Stimulated activated CD4-positive, alpha-beta T cell treated with anti-CD3 and anti-CD28 coated beads, TNF-alpha, amount 100 ng/mL, for 48 hours (primary cell): Measurements from ENCODE around the gene DUSP18.
"Not testable (repeated sequence)": the region's sequence is repeated elsewhere in the genome, so short reads cannot be mapped to it uniquely, and the experiment has no call there.

ENCODE experiments used
- DNase-seq, 3 donors: peaks; one replicate each; pipeline ENCODE4 v3.0.0-alpha.2; 2020; ENCODE audit warnings: low read depth in 3 of 3

Gene DUSP18

DNA sequence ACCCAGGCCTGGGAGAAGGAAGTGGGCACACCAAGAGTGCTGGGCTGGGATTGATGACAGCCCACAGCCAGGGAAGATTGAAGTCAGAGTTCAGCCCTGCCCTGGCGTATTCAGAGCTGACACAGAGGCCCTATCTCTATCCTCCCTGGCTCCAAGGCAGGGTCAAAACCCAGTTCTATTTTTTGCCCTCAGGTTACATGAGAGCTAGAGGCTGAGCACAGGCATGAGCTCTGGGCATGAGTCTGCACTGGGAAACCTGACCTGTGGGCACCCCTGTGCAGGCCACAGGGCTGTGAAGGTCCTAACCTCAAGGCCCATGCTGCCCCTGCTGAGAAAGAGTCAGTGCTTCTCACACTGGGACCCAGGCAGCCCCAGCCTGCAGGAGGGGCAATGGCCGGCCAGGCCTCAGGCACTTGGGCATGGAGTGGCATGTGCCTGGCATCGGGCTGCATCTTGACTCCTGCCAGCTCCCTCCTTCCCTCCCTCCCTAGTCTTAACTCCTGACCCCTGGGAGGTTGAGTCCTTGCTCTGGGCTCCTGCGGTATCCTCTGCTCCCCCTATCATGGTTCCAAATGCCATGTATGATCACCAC is 26.7 kb downstream of the DUSP18 start:
- DNase-seq, result no peak

DNA sequence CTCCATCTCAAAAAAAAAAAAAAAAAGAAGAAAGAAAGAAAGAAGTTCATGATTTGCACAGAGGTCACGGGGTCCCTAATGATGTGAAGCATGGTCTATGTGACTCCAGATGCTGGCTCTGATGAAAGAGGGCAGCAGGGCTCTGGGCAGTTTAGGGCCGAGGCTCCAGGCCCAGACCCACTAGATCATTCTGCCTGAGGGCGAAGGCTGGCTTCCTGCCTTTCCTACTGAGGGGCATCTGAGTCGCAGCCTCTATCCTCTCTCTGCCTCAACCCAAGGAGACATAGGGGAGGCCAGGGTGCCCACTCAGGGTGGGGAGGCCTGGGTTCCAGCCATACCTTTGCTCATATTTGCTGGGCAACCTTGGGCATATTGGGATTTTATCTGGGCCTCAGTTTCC is 27.3 kb downstream of the DUSP18 start:
- DNase-seq, result no peak

- no peak for DNase-seq
Observed at GRCh38 chr22:30637701-30638114, 30.0 kb downstream of the DUSP18 start.

GRCh38 chr22:30636226-30637077 is 31.2 kb downstream of the DUSP18 start:
- peak in 1 of 3 donors; percentile 3 for DNase-seq

DNA sequence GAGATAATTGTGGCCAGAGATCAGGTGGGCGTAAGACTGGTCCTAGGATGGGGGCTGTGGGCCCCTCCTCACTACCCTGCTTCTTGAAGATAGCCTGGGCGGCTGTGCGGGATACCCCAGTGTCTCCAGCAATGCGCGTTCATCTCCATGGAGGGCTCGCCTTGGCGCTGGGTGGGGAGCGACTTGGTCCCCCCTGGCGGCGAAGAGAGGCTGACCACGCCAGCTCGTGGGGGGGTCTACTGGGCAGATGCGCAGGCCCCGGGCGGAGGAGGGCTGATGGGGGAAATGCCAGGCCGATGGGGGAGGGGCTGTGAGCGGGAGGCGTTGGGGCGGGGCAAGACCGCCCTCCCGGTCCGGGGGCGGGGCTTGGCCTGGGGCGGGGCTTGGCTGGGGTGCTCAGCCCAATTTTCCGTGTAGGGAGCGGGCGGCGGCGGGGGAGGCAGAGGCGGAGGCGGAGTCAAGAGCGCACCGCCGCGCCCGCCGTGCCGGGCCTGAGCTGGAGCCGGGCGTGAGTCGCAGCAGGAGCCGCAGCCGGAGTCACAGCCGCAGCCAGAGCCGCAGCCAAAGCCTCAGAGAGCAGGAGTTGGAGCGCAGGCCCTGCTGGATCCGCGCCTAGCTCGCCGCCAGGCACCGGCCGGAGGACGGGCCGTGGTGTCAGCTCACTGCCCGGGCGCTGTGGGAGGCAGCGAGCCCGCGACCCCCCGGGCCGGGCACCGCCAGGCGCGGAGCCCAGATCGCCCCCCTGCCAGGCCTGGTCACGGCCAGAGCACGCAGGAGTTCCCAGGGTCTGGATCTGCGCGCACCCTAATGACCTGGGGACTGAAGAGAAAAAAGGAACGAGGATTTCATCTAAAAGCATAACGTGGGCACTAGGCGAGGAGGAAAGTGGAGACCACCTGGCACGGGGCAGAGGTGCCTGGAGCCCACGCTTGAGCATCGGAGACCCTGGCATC is 32.1 kb downstream of the DUSP18 start, which contains the start of gene SLC35E4:
SLC35E4 (plus strand) TSS at position 509 of the 953 bp plus-strand sequence. CDS start 670 bp downstream, outside the sequence.
- DNase-seq, result peak; percentile 89 to 99 (median 91)

- DNase-seq, result peak; percentile 83 to 89 (median 88)
Observed at GRCh38 chr22:30634471-30635233, 33.0 kb downstream of the DUSP18 start.

DNA sequence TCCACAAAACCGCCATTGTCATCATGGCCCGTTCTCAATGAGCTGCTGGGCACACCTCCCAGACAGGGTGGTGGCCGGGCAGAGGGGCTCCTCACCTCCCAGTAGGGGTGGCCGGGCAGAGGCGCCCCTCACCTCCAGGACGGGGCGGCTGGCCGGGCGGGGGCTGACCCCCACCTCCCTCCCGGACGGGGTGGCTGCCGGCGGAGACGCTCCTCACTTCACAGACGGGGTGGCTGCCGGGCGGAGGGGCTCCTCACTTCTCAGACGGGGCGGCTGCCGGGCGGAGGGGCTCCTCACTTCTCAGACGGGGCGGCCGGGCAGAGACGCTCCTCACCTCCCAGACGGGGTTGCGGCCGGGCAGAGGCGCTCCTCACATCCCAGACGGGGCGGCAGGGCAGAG is 36.2 kb downstream of the DUSP18 start:
- DNase-seq, result not testable (repeated sequence)

- no peak for DNase-seq
Observed at GRCh38 chr22:30628491-30628890, 39.2 kb downstream of the DUSP18 start.

DNA sequence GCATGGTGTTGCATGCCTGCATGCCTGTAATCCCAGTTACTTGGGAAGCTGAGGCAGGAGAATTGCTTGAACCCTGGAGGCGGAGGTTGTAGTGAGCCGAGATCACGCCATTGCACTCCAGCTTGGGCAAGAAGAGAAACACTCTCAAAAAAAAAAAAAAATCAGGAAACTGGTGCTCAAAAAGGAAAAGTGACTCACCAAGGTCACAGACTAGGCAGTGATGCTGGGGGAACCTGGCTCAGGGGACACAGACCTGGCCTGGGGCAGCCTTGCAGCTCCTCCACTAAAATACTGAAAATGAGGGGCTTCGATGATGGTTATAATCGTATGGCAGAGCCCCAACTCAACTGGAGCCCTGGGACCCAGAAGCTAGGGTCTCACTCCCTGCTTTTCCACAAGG is 40.2 kb downstream of the DUSP18 start:
- no peak for DNase-seq

DNA sequence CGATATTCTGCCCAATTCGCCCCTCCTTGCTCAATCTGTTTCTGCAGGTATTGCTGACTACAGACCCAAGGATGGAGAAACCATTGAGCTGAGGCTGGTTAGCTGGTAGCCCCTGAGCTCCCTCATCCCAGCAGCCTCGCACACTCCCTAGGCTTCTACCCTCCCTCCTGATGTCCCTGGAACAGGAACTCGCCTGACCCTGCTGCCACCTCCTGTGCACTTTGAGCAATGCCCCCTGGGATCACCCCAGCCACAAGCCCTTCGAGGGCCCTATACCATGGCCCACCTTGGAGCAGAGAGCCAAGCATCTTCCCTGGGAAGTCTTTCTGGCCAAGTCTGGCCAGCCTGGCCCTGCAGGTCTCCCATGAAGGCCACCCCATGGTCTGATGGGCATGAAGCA is 41.3 kb downstream of the DUSP18 start:
- DNase-seq, result no peak

GRCh38 chr22:30619909-30620308 is 47.8 kb downstream of the DUSP18 start:
- DNase-seq, result not testable (repeated sequence)

GRCh38 chr22:30617819-30618218 is 49.9 kb downstream of the DUSP18 start:
- no peak for DNase-seq

- no peak for DNase-seq
Observed at GRCh38 chr22:30615543-30615954, 52.1 kb downstream of the DUSP18 start.

DNA sequence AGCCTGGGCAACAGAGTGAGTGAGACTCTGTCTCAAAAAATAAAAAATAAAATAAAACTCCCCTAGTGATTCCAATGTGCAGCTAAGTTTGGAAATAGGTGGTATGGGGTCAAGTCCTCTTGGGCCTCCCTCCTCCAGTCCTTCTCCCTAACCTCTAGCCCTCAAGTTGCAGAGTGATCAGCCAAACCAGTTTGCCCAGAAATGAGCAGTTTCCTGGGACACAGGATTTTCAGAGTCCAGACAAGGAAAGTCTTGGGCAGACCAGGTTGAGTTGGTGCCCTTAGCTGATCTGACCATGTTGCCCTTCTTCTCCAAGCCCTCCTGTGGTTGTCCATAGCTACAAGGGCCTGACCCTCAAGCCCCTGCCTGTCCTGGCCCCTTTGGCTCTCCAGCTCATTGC is 52.8 kb downstream of the DUSP18 start:
- DNase-seq, result no peak

DNA sequence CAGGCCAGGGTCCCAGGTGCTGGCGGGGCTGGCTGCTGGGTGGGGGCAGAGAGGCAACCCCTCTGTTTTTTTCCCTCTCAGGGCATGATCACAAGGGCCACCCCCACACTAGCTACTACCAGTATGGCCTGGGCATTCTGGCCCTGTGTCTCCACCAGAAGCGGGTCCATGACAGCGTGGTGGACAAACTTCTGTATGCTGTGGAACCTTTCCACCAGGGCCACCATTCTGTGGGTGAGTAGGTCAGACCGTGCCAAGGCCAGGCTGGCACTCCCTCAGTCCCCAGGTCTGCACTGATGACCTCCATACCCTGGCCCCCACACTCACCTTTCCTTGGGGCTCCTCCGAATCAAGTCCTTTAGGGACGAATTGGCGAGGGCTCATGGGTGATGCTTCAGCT is 53.4 kb downstream of the DUSP18 start:
- DNase-seq, result no peak

DNA sequence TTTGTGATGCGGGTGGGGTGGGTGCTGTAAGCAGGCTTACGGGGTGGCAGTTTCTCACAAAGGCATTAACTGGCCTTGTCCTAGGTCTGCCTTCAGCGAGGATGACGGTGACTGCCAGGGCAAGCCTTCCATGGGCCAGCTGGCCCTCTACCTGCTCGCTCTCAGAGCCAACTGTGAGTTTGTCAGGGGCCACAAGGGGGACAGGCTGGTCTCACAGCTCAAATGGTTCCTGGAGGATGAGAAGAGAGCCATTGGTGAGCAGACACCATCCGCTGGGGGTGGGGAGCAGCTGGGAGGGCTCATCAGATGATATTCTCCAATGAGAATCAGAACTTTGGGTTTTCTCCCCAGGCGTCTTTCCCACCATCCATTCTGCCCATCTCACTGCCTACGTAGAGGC is 54.9 kb downstream of the DUSP18 start:
- DNase-seq, result no peak
